Neural crest cell (in vitro differentiated cells): ENCODE results near the gene NIPBL. TPM values are rescaled to one million over a fixed set of nuclear protein-coding genes. Genes with fewer than 3 reads are reported as not detected.
A peak's percentile ranks its signal among the peaks of the same experiment; 100 is the strongest.

Experiments
- DNase-seq: peaks from one replicate; pipeline ENCODE4 v3.0.0; 2021; ENCODE audit warnings: low read depth, mixed read lengths, low spot score
- H3K27ac Mint-ChIP-seq: one replicate; pipeline ENCODE4 v1.8.0; 2021; ENCODE audit warnings: mild to moderate bottlenecking, mixed read lengths; ENCODE audit not compliant: unreplicated experiment
- H3K27me3 Mint-ChIP-seq: 2 replicates; pipeline ENCODE4 v1.8.0; 2021; ENCODE audit warnings: low read depth, mild to moderate bottlenecking, mixed read lengths
- H3K36me3 Mint-ChIP-seq: 2 replicates; pipeline ENCODE4 v1.8.0; 2021; ENCODE audit warnings: low read depth, mild to moderate bottlenecking, mixed read lengths
- H3K4me1 Mint-ChIP-seq: 2 replicates; pipeline ENCODE4 v1.8.0; 2021; ENCODE audit warnings: mixed read lengths
- H3K4me3 Mint-ChIP-seq: one replicate; pipeline ENCODE4 v1.8.0; 2021; ENCODE audit warnings: mild to moderate bottlenecking, mixed read lengths
- H3K9me3 Mint-ChIP-seq: 2 replicates; pipeline ENCODE4 v1.8.0; 2021; ENCODE audit warnings: mixed read lengths
- total RNA-seq: library from RNA; stranded (reverse); gene quantifications from 2 replicates; pipeline ENCODE4 v1.2.1, GENCODE V29; 2021
- TF ChIP-seq, protein P1 (sequence below): fragments of 200-600 bp; sonication (generic); conservative IDR thresholded peaks from 2 replicates; pipeline ENCODE4 v1.5.0; 2021; ENCODE audit warnings: antibody characterized with exemption, mild to moderate bottlenecking

NIPBL gene
- total RNA-seq, 1 donor from 2014 or later, result 66.3 TPM

DNA sequence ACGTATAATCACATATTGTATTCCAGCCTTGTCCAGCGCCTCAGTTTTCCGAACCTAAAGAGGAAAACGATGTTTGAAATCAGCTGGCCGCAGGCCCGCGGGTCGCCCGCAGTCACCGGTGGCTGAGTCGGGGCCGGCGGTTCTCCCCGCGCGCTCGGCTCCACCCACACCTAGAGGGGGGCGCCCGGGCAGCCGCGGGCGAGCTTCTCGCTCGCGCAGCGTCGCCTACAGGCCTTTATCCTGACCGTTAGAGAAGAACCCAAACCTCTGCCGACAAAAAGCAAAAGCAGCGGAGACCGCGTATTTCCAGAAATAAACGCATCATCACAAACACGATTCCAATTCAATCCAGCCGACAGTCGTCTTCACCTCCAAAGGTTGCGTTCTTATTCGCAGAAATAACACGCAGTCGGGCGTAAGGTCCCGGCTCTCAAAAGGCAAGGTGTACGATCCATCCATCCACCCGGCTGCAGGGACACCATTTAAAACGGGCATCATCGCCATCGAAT is 725 bp upstream of the NIPBL start:
- peak overlapping the region; percentile 97 for H3K27ac Mint-ChIP-seq

DNA sequence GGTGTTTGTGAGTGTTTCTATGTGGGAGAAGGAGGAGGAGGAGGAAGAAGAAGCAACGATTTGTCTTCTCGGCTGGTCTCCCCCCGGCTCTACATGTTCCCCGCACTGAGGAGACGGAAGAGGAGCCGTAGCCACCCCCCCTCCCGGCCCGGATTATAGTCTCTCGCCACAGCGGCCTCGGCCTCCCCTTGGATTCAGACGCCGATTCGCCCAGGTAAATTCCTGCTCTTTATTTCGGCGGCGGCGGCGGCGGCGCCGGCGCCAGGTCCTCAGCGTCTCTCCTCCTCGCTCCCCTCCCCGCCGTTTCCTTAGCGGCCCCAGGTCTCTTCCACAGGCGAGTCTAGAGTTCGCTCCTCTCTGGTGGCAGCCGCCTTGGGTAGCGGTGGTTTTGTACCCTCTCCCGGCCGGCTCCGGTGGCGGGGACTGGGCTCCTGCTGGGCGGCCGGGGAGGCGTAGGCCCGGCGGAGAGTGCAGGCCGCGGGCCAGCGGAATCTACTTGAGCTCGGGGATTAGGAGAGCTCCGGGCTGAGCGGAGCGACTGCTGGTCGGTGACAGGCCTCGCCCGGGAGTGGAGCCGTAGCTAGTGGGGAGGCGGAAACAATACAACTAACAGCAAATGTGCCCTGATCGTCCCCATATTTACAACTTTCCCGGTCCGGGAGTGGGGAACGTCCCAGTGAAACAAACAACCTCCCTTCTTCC is 547 bp downstream of the NIPBL start:
- Mint-ChIP-seq H3K27me3 (no peaks in the 10 kb centered on the region), H3K4me1 (peaks cover 56% of the 10 kb centered on the region), H3K36me3 (no peaks in the 10 kb centered on the region), H3K9me3 (no peaks in the 10 kb centered on the region), H3K4me3 (peak overlapping the region; percentile 93), H3K27ac (peak overlapping the region; percentile 97)
- TF ChIP-seq, protein P1, sequence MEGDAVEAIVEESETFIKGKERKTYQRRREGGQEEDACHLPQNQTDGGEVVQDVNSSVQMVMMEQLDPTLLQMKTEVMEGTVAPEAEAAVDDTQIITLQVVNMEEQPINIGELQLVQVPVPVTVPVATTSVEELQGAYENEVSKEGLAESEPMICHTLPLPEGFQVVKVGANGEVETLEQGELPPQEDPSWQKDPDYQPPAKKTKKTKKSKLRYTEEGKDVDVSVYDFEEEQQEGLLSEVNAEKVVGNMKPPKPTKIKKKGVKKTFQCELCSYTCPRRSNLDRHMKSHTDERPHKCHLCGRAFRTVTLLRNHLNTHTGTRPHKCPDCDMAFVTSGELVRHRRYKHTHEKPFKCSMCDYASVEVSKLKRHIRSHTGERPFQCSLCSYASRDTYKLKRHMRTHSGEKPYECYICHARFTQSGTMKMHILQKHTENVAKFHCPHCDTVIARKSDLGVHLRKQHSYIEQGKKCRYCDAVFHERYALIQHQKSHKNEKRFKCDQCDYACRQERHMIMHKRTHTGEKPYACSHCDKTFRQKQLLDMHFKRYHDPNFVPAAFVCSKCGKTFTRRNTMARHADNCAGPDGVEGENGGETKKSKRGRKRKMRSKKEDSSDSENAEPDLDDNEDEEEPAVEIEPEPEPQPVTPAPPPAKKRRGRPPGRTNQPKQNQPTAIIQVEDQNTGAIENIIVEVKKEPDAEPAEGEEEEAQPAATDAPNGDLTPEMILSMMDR, result no peak
- DNase-seq, result peak; percentile 39

More for the DNA sequence above, 725 bp upstream of the NIPBL start:
- H3K9me3 Mint-ChIP-seq, result no peaks in the 10 kb centered on the region
- TF ChIP-seq, protein P1, result peak; percentile 52
- no peaks in the 10 kb centered on the region for H3K36me3 Mint-ChIP-seq
- H3K4me3 Mint-ChIP-seq, result peak overlapping the region; percentile 93
- DNase-seq, result peak; percentile 63
- H3K27me3 Mint-ChIP-seq, result no peaks in the 10 kb centered on the region
- peaks cover 49% of the 10 kb centered on the region for H3K4me1 Mint-ChIP-seq

DNA sequence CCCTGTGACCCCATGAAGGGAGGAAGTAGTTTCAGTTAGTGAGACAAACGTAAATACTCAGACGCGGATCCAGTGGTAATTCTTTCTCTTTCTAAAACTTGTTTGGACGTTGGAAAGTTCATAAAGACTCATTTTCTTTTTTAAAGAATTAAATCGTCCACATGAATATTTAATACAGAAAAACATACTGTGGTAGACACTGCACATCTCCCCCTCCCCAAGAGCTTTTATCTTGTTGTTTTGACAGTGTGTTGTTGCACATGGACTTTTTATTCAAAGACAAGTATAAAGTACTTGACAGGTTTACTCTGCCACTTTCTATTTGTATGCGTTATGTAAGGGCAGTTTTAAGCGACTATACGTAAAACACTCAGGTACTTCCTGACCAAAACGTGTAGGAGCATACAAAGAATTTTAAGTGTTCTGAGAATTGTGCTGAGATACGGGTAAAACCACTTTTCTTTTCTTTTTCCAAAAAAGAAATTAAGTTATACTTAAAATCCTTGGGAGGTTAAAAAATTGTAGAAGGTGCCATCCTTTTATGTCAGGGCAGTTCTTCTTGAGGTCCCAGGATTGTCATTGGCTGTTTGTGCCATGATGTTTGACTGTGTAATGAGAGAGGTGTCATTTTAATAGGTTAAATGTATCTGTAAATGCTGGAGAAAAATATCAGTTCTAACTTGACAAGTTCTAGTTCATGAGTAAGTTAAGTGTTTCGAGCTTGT is 1.3 kb downstream of the NIPBL start:
- Mint-ChIP-seq H3K4me1 (peaks cover 53% of the 10 kb centered on the region), H3K27me3 (no peaks in the 10 kb centered on the region), H3K36me3 (no peaks in the 10 kb centered on the region), H3K27ac (peak overlapping the region; percentile 97), H3K4me3 (peak overlapping the region; percentile 93), H3K9me3 (no peaks in the 10 kb centered on the region)
- DNase-seq, result no peak
- TF ChIP-seq, protein P1, result no peak

DNA sequence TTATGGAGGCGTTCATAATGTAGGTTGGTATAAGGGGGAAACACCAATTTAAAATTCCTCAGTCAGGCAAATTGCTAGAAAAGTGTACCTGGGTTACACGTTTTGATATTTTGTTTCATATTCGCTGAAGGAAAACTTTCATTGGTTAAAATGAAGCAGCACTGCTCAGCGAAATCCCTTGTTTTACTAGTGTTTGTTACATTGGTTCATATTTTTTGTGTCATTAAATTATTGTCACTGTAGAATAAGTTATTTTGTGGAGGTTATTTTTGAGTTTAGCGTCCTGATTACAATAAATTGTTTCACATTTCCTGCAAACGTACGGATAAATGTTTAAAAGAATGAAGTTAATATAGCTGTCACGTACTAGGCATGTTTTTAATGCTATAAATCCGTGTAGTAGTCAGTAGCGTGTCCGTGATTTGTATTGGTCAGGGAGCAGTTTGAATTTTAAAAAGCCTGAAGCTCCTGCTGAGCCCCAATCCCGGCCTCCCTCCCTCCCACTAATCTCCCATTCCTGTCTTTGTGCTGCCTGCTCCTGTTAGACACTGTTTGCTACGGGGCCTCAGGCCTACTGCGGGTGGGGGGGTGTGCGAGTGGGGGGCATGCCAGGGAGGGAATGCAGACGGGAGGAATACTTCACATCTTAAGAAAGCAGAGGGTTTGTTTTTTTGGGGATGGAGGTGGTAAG is 2.0 kb downstream of the NIPBL start:
- TF ChIP-seq, protein P1, result no peak
- H3K4me3 Mint-ChIP-seq, result peak overlapping the region; percentile 93
- DNase-seq, result peak; percentile 30
- H3K9me3 Mint-ChIP-seq, result no peaks in the 10 kb centered on the region
- no peaks in the 10 kb centered on the region for H3K36me3 Mint-ChIP-seq
- H3K27me3 Mint-ChIP-seq, result no peaks in the 10 kb centered on the region
- peak overlapping the region; percentile 87 for H3K27ac Mint-ChIP-seq
- H3K4me1 Mint-ChIP-seq, result peaks cover 51% of the 10 kb centered on the region

DNA sequence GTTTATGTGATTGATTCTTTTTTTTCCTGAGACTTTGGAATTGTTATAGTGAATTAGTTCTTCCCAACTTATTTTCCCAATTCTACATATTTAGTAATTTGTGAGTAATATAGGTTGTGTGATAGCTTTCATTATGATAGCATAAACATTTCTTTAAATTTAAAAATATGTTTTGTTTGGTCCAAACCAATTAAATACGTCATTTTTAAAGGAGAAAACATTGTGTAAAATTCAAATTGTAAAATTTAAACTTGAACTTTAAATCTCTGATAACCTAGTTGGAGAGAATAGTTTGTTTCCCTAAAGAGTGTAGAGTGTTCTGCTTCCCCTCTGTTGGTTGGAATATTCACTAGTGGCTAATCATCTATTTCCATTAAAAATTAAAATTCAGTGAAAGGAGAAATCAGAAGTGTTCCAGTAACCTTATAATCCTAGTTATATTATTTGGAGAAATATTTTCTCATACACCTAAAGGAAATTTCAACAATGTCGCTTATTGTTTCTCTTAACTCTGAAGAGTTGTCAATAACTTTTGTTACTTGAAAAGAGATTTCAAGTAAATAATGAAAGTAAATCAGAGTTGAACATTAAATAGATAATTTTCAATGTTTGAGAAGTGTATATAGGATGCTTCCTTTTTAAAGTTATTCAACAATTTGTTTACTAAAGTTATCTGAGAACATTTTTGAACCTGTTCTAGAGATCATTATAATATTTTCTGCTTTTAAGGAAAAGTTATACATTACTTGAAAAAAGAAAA is 2.9 kb downstream of the NIPBL start:
- peak overlapping the region; percentile 87 for H3K27ac Mint-ChIP-seq
- peaks cover 51% of the 10 kb centered on the region for H3K4me1 Mint-ChIP-seq
- H3K9me3 Mint-ChIP-seq, result no peaks in the 10 kb centered on the region
- TF ChIP-seq, protein P1, result no peak
- peak overlapping the region; percentile 93 for H3K4me3 Mint-ChIP-seq
- no peaks in the 10 kb centered on the region for H3K27me3 Mint-ChIP-seq
- H3K36me3 Mint-ChIP-seq, result no peaks in the 10 kb centered on the region
- no peak for DNase-seq
